Measurements from ENCODE around the gene TTLL11.

The TTLL11 gene

GRCh38 chr9:121927636-121928035 is 165.5 kb downstream of the TTLL11 start:
- no peak overlapping the region for H3K4me3 ChIP-seq (ENCODE audit: low read length)
- DNase-seq (ENCODE audit: low read depth) = no peak
- TF ChIP-seq, protein P1, sequence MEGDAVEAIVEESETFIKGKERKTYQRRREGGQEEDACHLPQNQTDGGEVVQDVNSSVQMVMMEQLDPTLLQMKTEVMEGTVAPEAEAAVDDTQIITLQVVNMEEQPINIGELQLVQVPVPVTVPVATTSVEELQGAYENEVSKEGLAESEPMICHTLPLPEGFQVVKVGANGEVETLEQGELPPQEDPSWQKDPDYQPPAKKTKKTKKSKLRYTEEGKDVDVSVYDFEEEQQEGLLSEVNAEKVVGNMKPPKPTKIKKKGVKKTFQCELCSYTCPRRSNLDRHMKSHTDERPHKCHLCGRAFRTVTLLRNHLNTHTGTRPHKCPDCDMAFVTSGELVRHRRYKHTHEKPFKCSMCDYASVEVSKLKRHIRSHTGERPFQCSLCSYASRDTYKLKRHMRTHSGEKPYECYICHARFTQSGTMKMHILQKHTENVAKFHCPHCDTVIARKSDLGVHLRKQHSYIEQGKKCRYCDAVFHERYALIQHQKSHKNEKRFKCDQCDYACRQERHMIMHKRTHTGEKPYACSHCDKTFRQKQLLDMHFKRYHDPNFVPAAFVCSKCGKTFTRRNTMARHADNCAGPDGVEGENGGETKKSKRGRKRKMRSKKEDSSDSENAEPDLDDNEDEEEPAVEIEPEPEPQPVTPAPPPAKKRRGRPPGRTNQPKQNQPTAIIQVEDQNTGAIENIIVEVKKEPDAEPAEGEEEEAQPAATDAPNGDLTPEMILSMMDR (conservative IDR thresholded peaks at IDR 0.05; ENCODE audit: low read depth, low read length) = no peak

DNA sequence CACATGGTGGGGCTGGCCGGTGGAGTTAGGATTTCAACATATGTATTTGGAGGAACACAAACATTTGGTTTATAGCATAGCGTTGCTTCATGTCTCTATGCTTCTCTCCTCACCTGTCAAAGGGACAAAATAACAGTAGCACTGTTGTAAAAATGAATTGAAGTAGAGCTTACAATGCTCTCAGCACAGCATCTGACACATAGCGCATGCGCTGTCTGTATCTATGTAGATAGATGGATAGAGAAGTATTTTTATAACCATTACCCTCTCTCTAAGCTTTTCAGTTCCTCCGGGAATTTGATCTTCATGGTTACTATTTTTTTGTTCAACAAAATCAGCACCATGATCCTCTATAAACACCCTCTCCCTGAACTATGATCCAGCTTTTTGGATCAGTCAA is 166.0 kb downstream of the TTLL11 start:
- TF ChIP-seq, protein P1 (conservative IDR thresholded peaks at IDR 0.05; ENCODE audit: low read depth, low read length) = no peak
- no peak overlapping the region for H3K4me3 ChIP-seq (ENCODE audit: low read length)
- no peak for DNase-seq (ENCODE audit: low read depth)

- DNase-seq (ENCODE audit: low read depth) = no peak
These were observed 166.7 kb downstream of the TTLL11 start for GRCh38 chr9:121926351-121926801.

DNA sequence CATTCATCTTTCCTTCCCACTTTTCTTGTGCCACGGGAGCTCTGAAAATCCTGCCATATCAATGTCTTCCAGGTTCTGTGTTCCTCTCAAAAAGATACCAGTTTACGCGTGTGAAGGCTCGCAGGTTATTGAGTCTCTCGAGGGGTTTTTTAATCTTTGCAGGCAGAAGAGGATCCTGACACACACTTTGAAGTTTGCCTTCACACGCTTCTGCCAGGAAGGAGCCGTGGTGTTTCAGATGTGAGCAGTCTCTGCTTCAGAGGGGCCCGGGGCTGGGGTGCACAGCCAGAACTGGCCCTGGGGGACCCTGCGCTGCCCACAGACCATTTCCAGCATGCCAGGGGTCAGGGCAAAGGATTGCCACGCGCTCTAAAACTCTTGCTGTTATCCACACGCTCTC is 167.2 kb downstream of the TTLL11 start:
- no peak for DNase-seq (ENCODE audit: low read depth)
- no peak overlapping the region for H3K4me3 ChIP-seq (ENCODE audit: low read length)
- TF ChIP-seq, protein P1 (conservative IDR thresholded peaks at IDR 0.05; ENCODE audit: low read depth, low read length) = no peak

More at GRCh38 chr9:121926351-121926801, 166.7 kb downstream of the TTLL11 start:
- TF ChIP-seq, protein P1 (conservative IDR thresholded peaks at IDR 0.05; ENCODE audit: low read depth, low read length) = peak; percentile 19
- no peak overlapping the region for H3K4me3 ChIP-seq (ENCODE audit: low read length)

GRCh38 chr9:121924700-121925099 is 168.4 kb downstream of the TTLL11 start:
- no peak for DNase-seq (ENCODE audit: low read depth)
- TF ChIP-seq, protein P1 (conservative IDR thresholded peaks at IDR 0.05; ENCODE audit: low read depth, low read length) = no peak
- H3K4me3 ChIP-seq (ENCODE audit: low read length) = no peak overlapping the region

GRCh38 chr9:121921444-121921843 is 171.7 kb downstream of the TTLL11 start:
- DNase-seq (ENCODE audit: low read depth) = peak; percentile 75
- H3K4me3 ChIP-seq (ENCODE audit: low read length) = no peak overlapping the region
- TF ChIP-seq, protein P1 (conservative IDR thresholded peaks at IDR 0.05; ENCODE audit: low read depth, low read length) = no peak

DNA sequence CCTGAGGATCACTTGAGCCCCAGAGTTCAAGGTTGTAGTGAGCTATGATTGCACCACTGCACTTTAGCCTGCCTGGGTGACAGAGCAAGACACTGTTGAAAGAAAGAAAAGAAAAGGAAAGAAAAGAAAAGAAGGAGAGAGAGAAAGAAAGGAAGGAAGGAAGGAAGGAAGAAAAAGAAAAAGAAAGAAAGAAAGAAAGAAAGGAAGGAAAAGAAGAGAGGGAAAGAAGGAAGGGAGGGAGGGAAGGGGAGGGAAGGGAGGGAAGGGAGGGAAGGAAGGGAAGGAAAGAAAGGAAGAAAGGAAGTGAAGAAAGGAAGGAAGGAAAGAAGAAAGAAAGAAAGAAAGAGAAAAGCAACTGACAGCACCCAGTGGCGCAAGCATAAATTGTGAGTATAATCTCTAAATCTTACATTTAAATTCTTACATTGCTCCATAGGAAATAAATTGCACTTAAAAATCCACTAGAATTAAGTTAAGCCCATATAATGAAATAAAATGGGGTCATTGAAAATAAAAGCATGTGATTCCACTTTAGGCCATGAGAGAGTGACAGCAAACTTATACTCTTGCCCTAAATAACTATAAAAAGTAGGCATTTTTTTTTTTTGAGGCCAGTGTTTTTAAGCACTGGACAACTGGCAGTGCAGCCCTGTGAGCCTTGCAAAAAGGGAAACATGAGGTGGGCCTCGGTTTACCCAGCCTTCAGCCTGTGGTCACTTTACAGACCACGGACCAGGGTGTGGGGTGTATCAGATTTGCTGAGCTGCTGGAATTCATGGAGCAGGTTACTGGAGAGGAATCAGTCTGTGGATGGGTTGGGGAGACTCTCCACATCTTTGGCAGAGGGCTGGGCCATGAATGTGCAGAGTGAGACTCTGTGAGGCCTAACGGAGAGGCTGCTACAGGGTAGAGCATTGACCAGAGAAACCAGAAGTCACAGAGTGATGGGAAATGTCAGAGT is 175.5 kb downstream of the TTLL11 start:
- TF ChIP-seq, protein P1 (conservative IDR thresholded peaks at IDR 0.05; ENCODE audit: low read depth, low read length) = no peak
- no peak overlapping the region for H3K4me3 ChIP-seq (ENCODE audit: low read length)
- DNase-seq (ENCODE audit: low read depth) = no peak

Data from retinal pigment epithelial cell (primary cell).